ENCODE results near the gene NCEH1.

The NCEH1 gene

GRCh38 chr3:172697558-172697957 lies 13.3 kb downstream of the NCEH1 start:
- Histone ChIP-seq H3K36me3 (ENCODE audit: control insufficient read depth, low read length) (no peaks in the 10 kb centered on the region), H4K20me1 (ENCODE audit: control insufficient read depth, insufficient read depth, low read depth, low read length) (no peaks in the 10 kb centered on the region), H3K79me2 (ENCODE audit: control insufficient read depth, low read length) (peaks cover 8% of the 10 kb centered on the region; the same call in 1 of the 2 replicates), H3K27ac (ENCODE audit: low read depth, low read length) (no peak overlapping the region), H3K4me2 (ENCODE audit: low read length) (no peak overlapping the region), H3K27me3 (ENCODE audit: control insufficient read depth, low read length) (no peaks in the 10 kb centered on the region), H3K9me2 (replicated peaks; ENCODE audit: control insufficient read depth, low read length) (no peaks in the 10 kb centered on the region), H3K4me3 (ENCODE audit: low read length) (no peak overlapping the region), H3F3A (ENCODE audit: control insufficient read depth, insufficient read depth) (peaks cover 6% of the 10 kb centered on the region; the same call in 1 of the 2 replicates), H3K4me1 (ENCODE audit: control insufficient read depth, low read length) (peaks cover 8% of the 10 kb centered on the region), H3K9me3 (ENCODE audit: control insufficient read depth, insufficient read depth, low read length) (no peaks in the 10 kb centered on the region)
- TF ChIP-seq CTCF (IDR thresholded peaks at IDR 0.05; ENCODE audit: low read depth, low read length, poor library complexity, severe bottlenecking) (no peak), EZH2phosphoT487 (IDR thresholded peaks at IDR 0.05; ENCODE audit: borderline replicate concordance, low read length) (no peak)

- Histone ChIP-seq H3K27ac (ENCODE audit: low read depth, low read length) (no peak overlapping the region), H3K36me3 (ENCODE audit: control insufficient read depth, low read length) (no peaks in the 10 kb centered on the region), H3K9me2 (replicated peaks; ENCODE audit: control insufficient read depth, low read length) (no peaks in the 10 kb centered on the region), H3K27me3 (ENCODE audit: control insufficient read depth, low read length) (no peaks in the 10 kb centered on the region), H3K4me1 (ENCODE audit: control insufficient read depth, low read length) (peaks cover 14% of the 10 kb centered on the region), H3F3A (ENCODE audit: control insufficient read depth, insufficient read depth) (peaks cover 6% of the 10 kb centered on the region; the same call in 1 of the 2 replicates), H3K4me2 (ENCODE audit: low read length) (no peak overlapping the region), H3K79me2 (ENCODE audit: control insufficient read depth, low read length) (peaks cover 12% of the 10 kb centered on the region), H4K20me1 (ENCODE audit: control insufficient read depth, insufficient read depth, low read depth, low read length) (no peaks in the 10 kb centered on the region), H3K4me3 (ENCODE audit: low read length) (no peak overlapping the region), H3K9me3 (ENCODE audit: control insufficient read depth, insufficient read depth, low read length) (no peaks in the 10 kb centered on the region)
- TF ChIP-seq CTCF (IDR thresholded peaks at IDR 0.05; ENCODE audit: low read depth, low read length, poor library complexity, severe bottlenecking), result no peak
- TF ChIP-seq EZH2phosphoT487 (IDR thresholded peaks at IDR 0.05; ENCODE audit: borderline replicate concordance, low read length), result no peak
These were observed 14.5 kb downstream of the NCEH1 start for GRCh38 chr3:172696357-172696756.

- no peak overlapping the region for H3K4me3 ChIP-seq (ENCODE audit: low read length)
- H3K4me1 ChIP-seq (ENCODE audit: control insufficient read depth, low read length), result peaks cover 14% of the 10 kb centered on the region
- H3K9me2 ChIP-seq (replicated peaks; ENCODE audit: control insufficient read depth, low read length), result no peaks in the 10 kb centered on the region
- no peaks in the 10 kb centered on the region for H3K27me3 ChIP-seq (ENCODE audit: control insufficient read depth, low read length)
- TF ChIP-seq EZH2phosphoT487 (IDR thresholded peaks at IDR 0.05; ENCODE audit: borderline replicate concordance, low read length) (no peak), CTCF (IDR thresholded peaks at IDR 0.05; ENCODE audit: low read depth, low read length, poor library complexity, severe bottlenecking) (no peak)
- H4K20me1 ChIP-seq (ENCODE audit: control insufficient read depth, insufficient read depth, low read depth, low read length), result no peaks in the 10 kb centered on the region
- H3K27ac ChIP-seq (ENCODE audit: low read depth, low read length), result no peak overlapping the region
- no peaks in the 10 kb centered on the region for H3K36me3 ChIP-seq (ENCODE audit: control insufficient read depth, low read length)
- H3K4me2 ChIP-seq (ENCODE audit: low read length), result no peak overlapping the region
- H3K9me3 ChIP-seq (ENCODE audit: control insufficient read depth, insufficient read depth, low read length), result no peaks in the 10 kb centered on the region
- peaks cover 11% of the 10 kb centered on the region for H3K79me2 ChIP-seq (ENCODE audit: control insufficient read depth, low read length)
- peaks cover 6% of the 10 kb centered on the region; the same call in 1 of the 2 replicates for H3F3A ChIP-seq (ENCODE audit: control insufficient read depth, insufficient read depth)
These were observed 16.2 kb downstream of the NCEH1 start for GRCh38 chr3:172694573-172695246.

Measured in DOHH2 (cell line).